GM12891 (cell line): ENCODE measurements around the gene ZDHHC14.

Experiments used
- POLR2A ChIP-seq: IDR thresholded peaks from 2 replicates; pipeline ENCODE4 v1.6.1; 2011; ENCODE audit warnings: low read depth, low read length, control low read depth
- POLR2AphosphoS5 ChIP-seq: IDR thresholded peaks from 2 replicates; pipeline ENCODE4 v1.6.1; 2011; ENCODE audit warnings: low read depth, low read length, control low read depth
- TAF1 ChIP-seq: IDR thresholded peaks from 2 replicates; pipeline ENCODE4 v1.6.1; 2011; ENCODE audit warnings: low read depth, low read length, control low read depth

DNA sequence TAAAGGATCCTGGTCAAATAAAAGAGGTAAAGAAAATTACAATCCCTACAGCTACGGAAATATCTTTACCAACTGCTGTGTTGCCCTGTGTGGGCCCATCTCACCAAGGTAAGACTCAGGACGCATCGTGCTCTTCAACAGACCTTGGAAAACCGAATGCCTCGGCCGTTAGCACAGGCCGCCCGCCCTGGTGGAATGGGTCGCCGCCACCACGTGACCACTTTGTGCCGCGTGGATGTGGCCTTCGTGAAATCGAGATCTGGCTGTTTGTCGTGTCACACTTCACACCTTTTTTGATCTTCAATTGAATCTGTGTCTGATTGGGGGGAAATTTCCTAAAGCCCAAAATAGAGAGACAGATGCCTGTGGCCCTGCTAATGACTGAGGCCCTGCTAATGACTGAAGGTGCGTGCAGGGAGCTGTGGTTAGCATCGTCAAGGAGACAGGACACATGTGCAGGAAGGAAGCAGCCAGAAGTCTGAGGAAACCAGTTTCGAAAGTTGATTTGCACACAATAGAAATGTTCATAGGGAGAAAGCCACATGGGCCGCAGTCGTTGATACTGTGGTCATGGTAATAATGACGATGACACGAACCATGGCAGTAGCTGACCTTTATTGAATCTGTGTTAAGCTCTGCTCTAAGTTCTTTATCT is 266.4 kb downstream of the ZDHHC14 start:
- no peak for TF ChIP-seq POLR2AphosphoS5
- no peak for TF ChIP-seq TAF1
- TF ChIP-seq POLR2A = no peak
